Gastroesophageal sphincter (tissue), 4 donors: ENCODE data around the gene ZNF48. TPM values are rescaled to one million over a fixed set of nuclear protein-coding genes. Genes with fewer than 3 reads are reported as not detected.

ENCODE experiments used
- ATAC-seq: fragments of 150-250 bp; one replicate; pipeline ENCODE4 v1.9.1; 2016; ENCODE audit warnings: mild to moderate bottlenecking, moderate library complexity
- H3K27ac ChIP-seq, 4 donors: fragments of 200-600 bp; sonication (generic) in 3 of 4; 1 replicate in 3 of 4; 2 replicates in 1 of 4; pipeline ENCODE4 v1.5.1; 2016 to 2019
- H3K27me3 ChIP-seq: fragments of 200-600 bp; sonication (generic); one replicate; pipeline ENCODE4 v1.5.1; 2019
- H3K36me3 ChIP-seq, 2 donors: fragments of 200-600 bp; sonication (generic); one replicate each; pipeline ENCODE4 v1.5.1; 2019; ENCODE audit warnings: control low read depth in 1 of 2
- H3K4me1 ChIP-seq, 3 donors: fragments of 200-600 bp; sonication (generic); 1 replicate in 2 of 3; 2 replicates in 1 of 3; pipeline ENCODE4 v1.5.1; 2016 to 2019; ENCODE audit warnings: control low read depth in 2 of 3
- H3K4me3 ChIP-seq, 2 donors: fragments of 200-600 bp; sonication (generic); one replicate each; pipeline ENCODE4 v1.5.1; 2019; ENCODE audit warnings: mild to moderate bottlenecking in 1 of 2, moderate library complexity in 1 of 2
- H3K9me3 ChIP-seq, 3 donors: fragments of 200-600 bp; sonication (generic); one replicate each; pipeline ENCODE4 v1.5.1; 2017 to 2019; ENCODE audit warnings: control low read depth in 2 of 3
- CTCF ChIP-seq, 4 experiments: fragments of 200-600 bp in 2 of 4; fragments of 450-650 bp in 2 of 4; sonication (generic) in 1 of 4; IDR thresholded peaks; one replicate each; pipeline ENCODE4 v1.5.1; 2017 to 2019; ENCODE audit warnings: antibody characterized with exemption in 4 of 4, mild to moderate bottlenecking in 2 of 4, moderate library complexity in 2 of 4
- EP300 ChIP-seq: sonication (generic); formaldehyde crosslinking; IDR thresholded peaks from one replicate; pipeline ENCODE4 v1.6.1; 2017; ENCODE audit warnings: antibody characterized with exemption, mild to moderate bottlenecking
- POLR2A ChIP-seq, 2 donors: fragments of 450-650 bp; IDR thresholded peaks; one replicate each; pipeline ENCODE4 v1.6.1; 2017; ENCODE audit warnings: antibody characterized with exemption in 2 of 2, mild to moderate bottlenecking in 2 of 2, moderate library complexity in 1 of 2
- POLR2AphosphoS5 ChIP-seq: sonication (generic); formaldehyde crosslinking; IDR thresholded peaks from one replicate; pipeline ENCODE4 v1.6.1; 2017; ENCODE audit warnings: antibody characterized with exemption
- WGBS, 2 donors: methylation state at CpG; one replicate each; pipeline ENCODE4 v1.1.5; 2018; ENCODE audit warnings: low coverage in 1 of 2; 5-methylcytosine and 5-hydroxymethylcytosine counted together
- total RNA-seq, 4 donors: library from RNA; depleted of rRNA; stranded (reverse); fragments of >200 nt; gene quantifications; one replicate each; pipeline ENCODE4 v1.1.0, GENCODE V29; 2016

The ZNF48 gene
- total RNA-seq, 4 donors from 2014 or later: 7.9 to 17.5 (median 12.2) TPM

DNA sequence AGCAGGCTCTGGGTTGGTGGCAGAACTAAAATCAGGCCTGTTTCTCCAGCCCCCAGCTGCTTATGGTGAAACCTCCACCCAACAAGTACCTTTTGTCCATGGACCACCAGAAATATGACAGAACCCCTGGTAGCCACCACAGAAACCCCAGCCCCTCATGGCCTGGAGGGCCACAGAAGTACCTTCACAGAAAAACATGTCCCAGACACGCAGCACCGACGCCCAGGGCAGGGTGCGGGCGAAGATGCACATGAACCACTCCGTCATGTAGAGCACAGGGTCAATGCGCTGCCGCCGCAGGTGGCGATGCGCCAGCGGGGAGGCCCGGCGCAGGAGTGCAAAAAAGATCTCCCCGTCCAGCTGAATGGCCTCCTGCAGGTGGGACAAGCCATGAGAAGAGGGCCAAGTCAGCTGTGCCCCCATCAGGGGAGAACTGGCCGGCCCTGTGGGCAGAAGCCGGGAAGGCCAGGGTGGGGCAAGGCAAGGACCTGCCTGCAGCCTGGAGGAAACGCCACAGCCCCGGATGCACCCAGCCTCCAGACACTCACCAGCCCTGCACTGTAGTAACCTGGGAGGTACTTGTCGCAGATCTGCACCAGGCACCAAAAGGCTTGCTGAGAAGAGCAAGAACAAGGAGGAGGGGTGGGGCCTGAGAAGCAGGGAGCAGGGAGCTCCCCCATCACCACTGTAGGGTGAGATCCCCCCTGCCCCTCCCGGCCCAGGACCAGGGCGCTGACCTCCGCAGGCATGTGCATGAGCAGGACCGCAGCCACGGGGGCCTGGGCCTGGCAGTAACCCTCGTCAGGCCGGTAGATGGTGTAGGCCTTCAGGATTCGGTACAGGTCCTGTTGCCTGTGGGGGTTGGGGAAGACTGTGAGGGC is 36.0 kb upstream of the ZNF48 start:
- H3K4me1 ChIP-seq: peaks cover 0 to 22% (median 15%) of the 10 kb centered on the region in 3 donors
- no peak for TF ChIP-seq POLR2A (IDR thresholded peaks at IDR 0.05)
- no peak for TF ChIP-seq POLR2AphosphoS5
- no peak for TF ChIP-seq CTCF (IDR thresholded peaks at IDR 0.05)
- no peak for TF ChIP-seq EP300
- H3K36me3 ChIP-seq: peaks cover 0 to 79% of the 10 kb centered on the region in 2 donors
- ATAC-seq: no peak
- 61% methylated on average over 5 of the region's 28 CpGs; no CpG with 5 or more reads in 1 of the 2 donors for WGBS, 2 donors
- no peak overlapping the region for H3K27ac ChIP-seq
- H3K27me3 ChIP-seq: no peaks in the 10 kb centered on the region
- no peaks in the 10 kb centered on the region for H3K9me3 ChIP-seq
- H3K4me3 ChIP-seq: no peak overlapping the region

- Histone ChIP-seq H3K4me1 (peaks cover 0 to 21% (median 14%) of the 10 kb centered on the region in 3 donors), H3K27ac (peak overlapping the region in 1 of 4 donors; percentile 0), H3K27me3 (no peaks in the 10 kb centered on the region), H3K9me3 (no peaks in the 10 kb centered on the region), H3K4me3 (no peak overlapping the region), H3K36me3 (peaks cover 0 to 85% of the 10 kb centered on the region in 2 donors)
- 78 to 100% methylated on average over 1 to 4 of the region's 6 CpGs for WGBS, 2 donors
- TF ChIP-seq CTCF (IDR thresholded peaks at IDR 0.05) (no peak), POLR2A (IDR thresholded peaks at IDR 0.05) (no peak), EP300 (no peak), POLR2AphosphoS5 (no peak)
- ATAC-seq: no peak
These were observed 35.4 kb upstream of the ZNF48 start for GRCh38 chr16:30359871-30360170.

DNA sequence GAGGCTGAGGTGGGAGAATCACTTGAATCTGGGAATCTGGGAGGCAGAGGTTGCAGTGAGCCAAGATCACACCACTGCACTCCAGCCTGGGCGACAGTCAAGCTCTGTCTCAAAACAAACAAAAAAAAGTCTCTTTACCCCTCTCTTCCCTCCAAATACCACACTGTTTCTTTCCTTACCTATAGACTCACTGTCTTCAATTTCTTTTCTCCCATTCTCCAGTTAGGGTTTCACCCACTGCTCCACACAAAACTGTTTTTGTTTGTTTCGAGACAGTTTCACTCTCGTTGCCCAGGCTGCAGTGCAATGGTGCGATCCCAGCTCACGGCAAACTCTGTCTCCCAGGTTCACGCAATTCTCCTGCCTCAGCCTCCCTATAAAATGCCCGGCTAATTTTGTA is 34.0 kb upstream of the ZNF48 start:
- Histone ChIP-seq H3K4me3 (no peak overlapping the region), H3K27ac (no peak overlapping the region), H3K4me1 (peaks cover 0 to 27% (median 7%) of the 10 kb centered on the region in 3 donors), H3K9me3 (no peaks in the 10 kb centered on the region), H3K36me3 (peaks cover 0 to 98% of the 10 kb centered on the region in 2 donors), H3K27me3 (no peaks in the 10 kb centered on the region)
- TF ChIP-seq POLR2A (IDR thresholded peaks at IDR 0.05) (no peak), POLR2AphosphoS5 (no peak), EP300 (no peak), CTCF (IDR thresholded peaks at IDR 0.05) (no peak)
- 81 to 87% methylated on average over 6 to 7 of the region's 7 CpGs for WGBS, 2 donors
- no peak for ATAC-seq

- peaks cover 0 to 62% of the 10 kb centered on the region in 2 donors for H3K36me3 ChIP-seq
- no peak overlapping the region for H3K4me3 ChIP-seq
- H3K27me3 ChIP-seq: no peaks in the 10 kb centered on the region
- TF ChIP-seq POLR2A (IDR thresholded peaks at IDR 0.05): no peak
- TF ChIP-seq CTCF (IDR thresholded peaks at IDR 0.05): no peak
- no peak for TF ChIP-seq EP300
- TF ChIP-seq POLR2AphosphoS5: no peak
- H3K27ac ChIP-seq: no peak overlapping the region
- no peak for ATAC-seq
- 64% methylated on average over 4 of the region's 10 CpGs; no CpG with 5 or more reads in 1 of the 2 donors for WGBS, 2 donors
- H3K9me3 ChIP-seq: no peaks in the 10 kb centered on the region
- peaks cover 0 to 51% (median 16%) of the 10 kb centered on the region in 3 donors for H3K4me1 ChIP-seq
These were observed 30.0 kb upstream of the ZNF48 start for GRCh38 chr16:30365200-30365599.

DNA sequence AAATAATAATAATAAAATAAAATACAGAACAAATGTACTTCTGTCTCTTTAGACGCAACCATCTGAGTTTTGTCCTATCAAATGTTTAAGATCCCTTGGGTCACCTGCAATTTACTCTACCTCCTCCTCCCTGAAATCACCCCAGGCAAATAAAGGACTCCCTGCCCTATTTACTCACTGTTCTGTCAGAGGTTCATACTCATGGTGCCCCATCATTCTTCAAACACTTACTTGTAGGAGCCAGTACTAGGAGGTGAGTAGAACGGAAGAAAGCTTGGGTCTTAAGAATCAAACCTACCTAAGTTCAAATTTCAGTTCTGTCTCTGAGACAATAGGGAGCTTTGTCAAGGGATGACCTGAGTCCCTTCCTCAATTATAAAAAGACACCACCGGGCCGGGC is 28.7 kb upstream of the ZNF48 start:
- Histone ChIP-seq H3K36me3 (peaks cover 0 to 49% of the 10 kb centered on the region in 2 donors), H3K27ac (no peak overlapping the region), H3K4me1 (peaks cover 0 to 57% (median 21%) of the 10 kb centered on the region in 3 donors), H3K27me3 (no peaks in the 10 kb centered on the region), H3K4me3 (no peak overlapping the region), H3K9me3 (no peaks in the 10 kb centered on the region)
- ATAC-seq: no peak
- 63 to 82% methylated on average over 1 to 4 of the region's 4 CpGs for WGBS, 2 donors
- no peak for TF ChIP-seq EP300
- TF ChIP-seq POLR2A (IDR thresholded peaks at IDR 0.05): no peak
- TF ChIP-seq POLR2AphosphoS5: no peak
- no peak for TF ChIP-seq CTCF (IDR thresholded peaks at IDR 0.05)
